HepG2 (cell line): ENCODE results near the gene PRDX5. TPM values are rescaled to one million over a fixed set of nuclear protein-coding genes. Genes with fewer than 3 reads are reported as not detected.

Experiments
- ARID2 ChIP-seq: sonication (generic); formaldehyde crosslinking; IDR thresholded peaks from 2 replicates; pipeline ENCODE4 v1.8.1; 2022; ENCODE audit warnings: mild to moderate bottlenecking, missing genetic modification reagents, borderline replicate concordance
- CBX1 ChIP-seq: IDR thresholded peaks from one replicate; pipeline ENCODE4 v1.6.1; 2016; ENCODE audit warnings: antibody characterized with exemption, low read depth
- CSRNP1 ChIP-seq: sonication (generic); formaldehyde crosslinking; IDR thresholded peaks from 2 replicates; pipeline ENCODE4 v1.8.1; 2023; ENCODE audit warnings: mild to moderate bottlenecking, missing genetic modification reagents
- ELF4 ChIP-seq: sonication (generic); formaldehyde crosslinking; IDR thresholded peaks from 2 replicates; pipeline ENCODE4 v1.5.0; 2020; ENCODE audit warnings: missing genetic modification reagents, mild to moderate bottlenecking, moderate library complexity, borderline replicate concordance
- GATA4 ChIP-seq: sonication (generic); IDR thresholded peaks from 2 replicates; pipeline ENCODE4 v1.6.1; 2016; ENCODE audit warnings: antibody characterized with exemption, low read depth, borderline replicate concordance
- GZF1 ChIP-seq: sonication (generic); formaldehyde crosslinking; IDR thresholded peaks from 2 replicates; pipeline ENCODE4 v1.5.1; 2020; ENCODE audit warnings: mild to moderate bottlenecking, missing genetic modification reagents
- IRF2 ChIP-seq: IDR thresholded peaks from 2 replicates; pipeline ENCODE4 v1.6.1; 2018; ENCODE audit warnings: missing genetic modification reagents, missing compliant biosample characterization
- KAT7 ChIP-seq: IDR thresholded peaks from 2 replicates; pipeline ENCODE4 v1.6.1; 2018; ENCODE audit warnings: borderline replicate concordance, missing compliant biosample characterization
- KDM2A ChIP-seq: sonication (generic); formaldehyde crosslinking; IDR thresholded peaks from 2 replicates; pipeline ENCODE4 v1.4.0; 2020; ENCODE audit warnings: low read depth, missing genetic modification reagents, borderline replicate concordance
- NFKB2 ChIP-seq: sonication (generic); formaldehyde crosslinking; IDR thresholded peaks from 2 replicates; pipeline ENCODE4 v1.4.0; 2020; ENCODE audit warnings: missing genetic modification reagents, borderline replicate concordance
- PAF1 ChIP-seq: IDR thresholded peaks from 2 replicates; pipeline ENCODE4 v1.6.1; 2016; ENCODE audit warnings: missing genetic modification reagents, missing compliant biosample characterization
- PPARG ChIP-seq: conservative IDR thresholded peaks from 2 replicates; pipeline ENCODE4 v1.6.1; 2016; ENCODE audit warnings: missing biosample characterization, missing genetic modification reagents
- RERE ChIP-seq: IDR thresholded peaks from 2 replicates; pipeline ENCODE4 v1.6.1; 2016; ENCODE audit warnings: low read depth, missing genetic modification reagents, missing compliant biosample characterization
- SMAD3 ChIP-seq: sonication (generic); formaldehyde crosslinking; IDR thresholded peaks from 2 replicates; pipeline ENCODE4 v1.4.0; 2020; ENCODE audit warnings: missing genetic modification reagents
- SMC3 ChIP-seq: IDR thresholded peaks from 2 replicates; pipeline ENCODE4 v1.6.1; 2011; ENCODE audit warnings: low read length, improper control_type of control experiment
- SMYD3 ChIP-seq: sonication (generic); formaldehyde crosslinking; IDR thresholded peaks from 2 replicates; pipeline ENCODE4 v1.8.1; 2023; ENCODE audit warnings: mild to moderate bottlenecking, missing genetic modification reagents
- U2AF1 ChIP-seq: fragments of 200-400 bp; formaldehyde crosslinking; optimal IDR thresholded peaks from 2 replicates; pipeline ENCODE3; 2017; ENCODE audit warnings: mild to moderate bottlenecking, low read depth, low read length
- ZBTB42 ChIP-seq: sonication (generic); formaldehyde crosslinking; IDR thresholded peaks from 2 replicates; pipeline ENCODE4 v1.5.0; 2020; ENCODE audit warnings: mild to moderate bottlenecking, missing genetic modification reagents
- ZBTB7A ChIP-seq: sonication (generic); formaldehyde crosslinking; IDR thresholded peaks from 2 replicates; pipeline ENCODE4 v1.8.0; 2022; ENCODE audit warnings: mild to moderate bottlenecking, missing genetic modification reagents
- ZFP41 ChIP-seq: sonication (generic); formaldehyde crosslinking; IDR thresholded peaks from 2 replicates; pipeline ENCODE4 v1.4.0; 2020; ENCODE audit warnings: mild to moderate bottlenecking, missing genetic modification reagents, borderline replicate concordance
- ZNF282 ChIP-seq: fragments of 450-650 bp; IDR thresholded peaks from 2 replicates; pipeline ENCODE4 v1.6.1; 2018; ENCODE audit not compliant: partially characterized antibody
- ZNF350 ChIP-seq: sonication (generic); formaldehyde crosslinking; IDR thresholded peaks from 2 replicates; pipeline ENCODE4 v1.4.0; 2020; ENCODE audit warnings: mild to moderate bottlenecking, low read depth, missing genetic modification reagents, borderline replicate concordance
- ZNF569 ChIP-seq: sonication (generic); formaldehyde crosslinking; IDR thresholded peaks from 2 replicates; pipeline ENCODE4 v1.5.0; 2020; ENCODE audit warnings: mild to moderate bottlenecking, missing genetic modification reagents, moderate library complexity, borderline replicate concordance
- ZSCAN9 ChIP-seq: IDR thresholded peaks from 2 replicates; pipeline ENCODE4 v1.6.1; 2016; ENCODE audit warnings: borderline replicate concordance
- polyA plus RNA-seq, 8 experiments: library from polyadenylated mRNA; depleted of rRNA in 3 of 8; stranded (reverse) in 7 of 8; unstranded in 1 of 8; fragments of >200 nt; fragmentation: Illumina TruSeq in 4 of 8; extraction: Trizol in 4 of 8; gene quantifications; 2 replicates each; pipeline versions ENCODE4 v1.2.1 to v1.2.3, GENCODE V29; 2011 to 2016; ENCODE audit warnings: low read depth in 4 of 8, missing spikeins in 1 of 8, mixed read lengths in 1 of 8; ENCODE audit not compliant: insufficient read depth in 1 of 8
- total RNA-seq, 5 experiments: library from RNA; depleted of rRNA; stranded (reverse); fragments of >200 nt; fragmentation: Illumina TruSeq; extraction: Trizol; gene quantifications; 2 replicates each; pipeline ENCODE4 v1.2.3, GENCODE V29; 2016; ENCODE audit warnings: low read depth in 1 of 5

PRDX5 gene
- total and polyA plus RNA-seq, 2 of the 13 experiments (the other 11 are each of a cell fraction or from before 2014, with no cell fraction given) = 215 to 311 TPM

- TF ChIP-seq SMYD3 = no peak
- no peak for TF ChIP-seq ZNF569 (CRISPR knock-in tag)
- no peak for TF ChIP-seq KAT7
- no peak for TF ChIP-seq ZFP41 (CRISPR knock-in tag)
- TF ChIP-seq ZBTB7A (CRISPR knock-in tag) = 0 out of 2 replicates have a peak, but pooled peaks have one; percentile 28
- no peak for TF ChIP-seq SMAD3 (CRISPR knock-in tag)
- TF ChIP-seq CBX1 = peak; percentile 30
- TF ChIP-seq CSRNP1 (CRISPR knock-in tag) = 0 out of 2 replicates have a peak, but pooled peaks have one; percentile 35
- no peak for TF ChIP-seq ZBTB42 (CRISPR knock-in tag)
- peak; percentile 46; the same call in 1 of the 2 replicates for TF ChIP-seq ZNF350
- no peak for TF ChIP-seq SMC3
- peak; percentile 79; the same call in 1 of the 2 replicates for TF ChIP-seq GZF1 (CRISPR knock-in tag)
- TF ChIP-seq KDM2A (CRISPR knock-in tag) = peak; percentile 80
- TF ChIP-seq PPARG = peak; percentile 87
- 0 out of 2 replicates have a peak, but pooled peaks have one; percentile 38 for TF ChIP-seq ELF4 (CRISPR knock-in tag)
- 0 out of 2 replicates have a peak, but pooled peaks have one; percentile 20 for TF ChIP-seq ZSCAN9 (CRISPR knock-in tag)
- TF ChIP-seq ARID2 (CRISPR knock-in tag) = no peak
- TF ChIP-seq RERE (CRISPR knock-in tag) = no peak
- no peak for TF ChIP-seq GATA4
- TF ChIP-seq IRF2 (CRISPR knock-in tag) = peak; percentile 33; the same call in 1 of the 2 replicates
- TF ChIP-seq NFKB2 (CRISPR knock-in tag) = peak; percentile 67; the same call in 1 of the 2 replicates
- TF ChIP-seq U2AF1 = no peak
- no peak for TF ChIP-seq ZNF282
- no peak for TF ChIP-seq PAF1 (CRISPR knock-in tag)
These were observed 12.0 kb upstream of the PRDX5 start (continued) for GRCh38 chr11:64305691-64306562.
